H1 (cell line): Measurements from ENCODE around the gene DPM2.

Source experiments
- CEBPB ChIP-seq: IDR thresholded peaks from 2 replicates; pipeline ENCODE4 v1.6.1; 2012; ENCODE audit warnings: low read depth, low read length
- EP300 ChIP-seq, 2 experiments: IDR thresholded peaks; 1 replicate in 1 of 2; 2 replicates in 1 of 2; pipeline ENCODE4 v1.6.1; 2011 to 2012; ENCODE audit warnings: low read depth in 2 of 2, low read length in 2 of 2, mild to moderate bottlenecking in 2 of 2, borderline replicate concordance in 1 of 2, inconsistent platforms in 1 of 2, moderate library complexity in 1 of 2
- POLR2AphosphoS5 ChIP-seq: IDR thresholded peaks from 2 replicates; pipeline ENCODE4 v1.6.1; 2011; ENCODE audit warnings: low read depth, low read length
- YY1 ChIP-seq: IDR thresholded peaks from 2 replicates; pipeline ENCODE4 v1.6.1; 2011; ENCODE audit warnings: low read depth, mild to moderate bottlenecking, low read length
- TF ChIP-seq, protein P1 (sequence below): IDR thresholded peaks from 2 replicates; pipeline ENCODE4 v1.6.1; 2012; ENCODE audit warnings: inconsistent platforms
- TF ChIP-seq, protein P2 (sequence below), 3 experiments: IDR thresholded peaks; 1 replicate in 2 of 3; 2 replicates in 1 of 3; pipeline versions ENCODE4 v1.5.1 to v1.6.1; 2011; ENCODE audit warnings: low read length in 3 of 3, mild to moderate bottlenecking in 3 of 3, inconsistent platforms in 2 of 3, low read depth in 1 of 3, moderate library complexity in 1 of 3; ENCODE audit not compliant: insufficient read depth in 1 of 3; ENCODE audit errors: control extremely low read depth in 1 of 3

DNA sequence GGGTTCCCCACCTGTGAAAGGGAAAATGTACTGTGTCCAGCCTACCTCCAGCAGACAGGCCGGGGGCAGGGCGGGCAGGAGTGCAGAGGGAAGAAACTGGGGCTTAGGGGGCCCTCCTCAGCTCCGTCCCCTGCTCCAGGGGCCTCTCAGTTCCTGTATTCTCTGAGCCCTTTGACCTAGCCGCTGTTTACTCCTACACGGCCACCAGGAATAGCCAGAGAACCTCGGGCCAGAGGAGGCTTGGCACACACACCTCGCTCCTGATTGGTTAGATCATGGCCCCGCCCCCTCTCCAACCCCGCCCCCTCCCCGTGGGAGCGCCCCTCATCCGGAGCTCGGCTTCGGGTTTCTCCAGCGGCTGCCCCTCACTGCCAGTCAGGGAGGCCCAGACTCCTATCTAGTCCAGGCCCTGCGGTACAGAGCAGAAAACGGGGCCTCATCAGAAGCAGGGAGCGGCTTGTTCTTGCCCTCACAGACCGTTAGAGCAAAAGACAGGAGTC lies 40.4 kb downstream of the DPM2 start:
- TF ChIP-seq, protein P1, sequence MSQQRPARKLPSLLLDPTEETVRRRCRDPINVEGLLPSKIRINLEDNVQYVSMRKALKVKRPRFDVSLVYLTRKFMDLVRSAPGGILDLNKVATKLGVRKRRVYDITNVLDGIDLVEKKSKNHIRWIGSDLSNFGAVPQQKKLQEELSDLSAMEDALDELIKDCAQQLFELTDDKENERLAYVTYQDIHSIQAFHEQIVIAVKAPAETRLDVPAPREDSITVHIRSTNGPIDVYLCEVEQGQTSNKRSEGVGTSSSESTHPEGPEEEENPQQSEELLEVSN, result no peak
- TF ChIP-seq YY1, result no peak
- TF ChIP-seq CEBPB, result no peak
- peak; percentile 66 for TF ChIP-seq POLR2AphosphoS5
- TF ChIP-seq, protein P2, sequence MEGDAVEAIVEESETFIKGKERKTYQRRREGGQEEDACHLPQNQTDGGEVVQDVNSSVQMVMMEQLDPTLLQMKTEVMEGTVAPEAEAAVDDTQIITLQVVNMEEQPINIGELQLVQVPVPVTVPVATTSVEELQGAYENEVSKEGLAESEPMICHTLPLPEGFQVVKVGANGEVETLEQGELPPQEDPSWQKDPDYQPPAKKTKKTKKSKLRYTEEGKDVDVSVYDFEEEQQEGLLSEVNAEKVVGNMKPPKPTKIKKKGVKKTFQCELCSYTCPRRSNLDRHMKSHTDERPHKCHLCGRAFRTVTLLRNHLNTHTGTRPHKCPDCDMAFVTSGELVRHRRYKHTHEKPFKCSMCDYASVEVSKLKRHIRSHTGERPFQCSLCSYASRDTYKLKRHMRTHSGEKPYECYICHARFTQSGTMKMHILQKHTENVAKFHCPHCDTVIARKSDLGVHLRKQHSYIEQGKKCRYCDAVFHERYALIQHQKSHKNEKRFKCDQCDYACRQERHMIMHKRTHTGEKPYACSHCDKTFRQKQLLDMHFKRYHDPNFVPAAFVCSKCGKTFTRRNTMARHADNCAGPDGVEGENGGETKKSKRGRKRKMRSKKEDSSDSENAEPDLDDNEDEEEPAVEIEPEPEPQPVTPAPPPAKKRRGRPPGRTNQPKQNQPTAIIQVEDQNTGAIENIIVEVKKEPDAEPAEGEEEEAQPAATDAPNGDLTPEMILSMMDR (IDR thresholded peaks at IDR 0.05; ENCODE audit: control extremely low read depth in 1 of 3, insufficient read depth in 1 of 3, low read depth in 1 of 3, low read length in 3 of 3), result no peak
- no peak for TF ChIP-seq EP300 (IDR thresholded peaks at IDR 0.05; ENCODE audit: borderline replicate concordance in 1 of 2, low read depth in 2 of 2, low read length in 2 of 2)
